Body of pancreas (tissue), 4 donors: Measurements from ENCODE around the gene MYH11.

Experiments used
- CTCF ChIP-seq, 7 experiments: fragments of 450-650 bp in 4 of 7; fragments of 200-600 bp in 3 of 7; sonication (generic) in 3 of 7; IDR thresholded peaks; one replicate each; pipeline ENCODE4 v1.5.1; 2016 to 2019; ENCODE audit warnings: antibody characterized with exemption in 7 of 7
- POLR2A ChIP-seq, 3 donors: fragments of 450-650 bp; IDR thresholded peaks; one replicate each; pipeline ENCODE4 v1.6.1; 2016; ENCODE audit warnings: antibody characterized with exemption in 3 of 3, mild to moderate bottlenecking in 2 of 3

DNA sequence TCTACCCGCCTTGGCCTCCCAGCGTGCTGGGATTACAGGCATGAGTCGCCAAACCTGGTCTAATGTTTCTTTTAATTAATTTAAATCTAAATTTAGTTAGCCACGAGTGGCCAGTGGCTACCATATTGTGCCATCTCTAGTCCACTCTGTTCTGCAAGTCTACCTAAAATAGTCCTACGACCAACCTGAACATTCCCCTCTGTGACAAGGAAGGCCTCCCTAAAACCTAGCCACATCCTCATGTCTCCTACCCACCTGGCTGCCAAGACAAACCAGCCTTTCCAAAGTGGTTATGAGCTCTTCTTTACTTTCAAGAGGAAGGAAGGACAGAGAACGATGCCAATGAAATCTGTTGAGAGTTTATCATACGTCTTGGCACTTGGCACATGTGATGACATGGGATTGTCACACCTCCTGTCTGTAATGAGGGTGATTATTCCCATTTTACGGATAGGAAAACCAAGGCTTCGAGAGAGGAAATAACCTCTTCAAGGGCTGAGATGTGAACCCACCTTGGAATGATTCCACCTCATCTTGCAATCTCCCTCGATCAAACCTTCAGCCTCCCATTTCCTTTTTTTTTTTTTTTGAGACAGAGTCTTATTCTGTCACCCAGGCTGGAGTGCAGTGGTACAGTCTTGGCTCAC is 19.7 kb downstream of the MYH11 start:
- TF ChIP-seq POLR2A (IDR thresholded peaks at IDR 0.05) (no peak), CTCF (IDR thresholded peaks at IDR 0.05) (no peak)
